HL-60 (cell line): ENCODE results near the gene PEAK3.

ENCODE experiments used
- DNase-seq, 2 experiments: peaks; one replicate each; pipeline ENCODE4 v3.0.0-alpha.2; 2010 to 2020; ENCODE audit warnings: low read depth in 1 of 2, low spot score in 1 of 2
- H3K27ac ChIP-seq: fragments of 250-450 bp; sonication (Bioruptor Pico); replicated peaks from 2 replicates; pipeline ENCODE4 v1.5.1; 2020; ENCODE audit warnings: mild to moderate bottlenecking, moderate library complexity
- H3K27me3 ChIP-seq: fragments of 250-450 bp; sonication (Bioruptor Pico); 2 replicates; pipeline ENCODE4 v1.5.1; 2021; ENCODE audit warnings: mild to moderate bottlenecking, moderate library complexity; ENCODE audit not compliant: insufficient read depth, poor library complexity, severe bottlenecking
- H3K4me3 ChIP-seq: replicated peaks from 2 replicates; pipeline ENCODE4 v1.5.1; 2011; ENCODE audit warnings: mild to moderate bottlenecking, control low read depth, low read length; ENCODE audit not compliant: insufficient read depth
- GABPA ChIP-seq: IDR thresholded peaks from 2 replicates; pipeline ENCODE4 v1.6.1; 2012; ENCODE audit warnings: low read depth
- POLR2AphosphoS5 ChIP-seq: IDR thresholded peaks from 2 replicates; pipeline ENCODE4 v1.6.1; 2012; ENCODE audit warnings: low read depth
- SPI1 ChIP-seq: IDR thresholded peaks from 2 replicates; pipeline ENCODE4 v1.6.1; 2012; ENCODE audit warnings: low read depth, mild to moderate bottlenecking, borderline replicate concordance
- TF ChIP-seq, protein P1 (sequence below): IDR thresholded peaks from 2 replicates; pipeline ENCODE4 v1.6.1; 2012; ENCODE audit warnings: low read depth; ENCODE audit not compliant: insufficient replicate concordance
- TF ChIP-seq, protein P2 (sequence below): IDR thresholded peaks from one replicate; pipeline ENCODE4 v1.5.1; 2011; ENCODE audit warnings: low read length, control low read depth, inconsistent platforms; ENCODE audit not compliant: insufficient read depth

Gene PEAK3

DNA sequence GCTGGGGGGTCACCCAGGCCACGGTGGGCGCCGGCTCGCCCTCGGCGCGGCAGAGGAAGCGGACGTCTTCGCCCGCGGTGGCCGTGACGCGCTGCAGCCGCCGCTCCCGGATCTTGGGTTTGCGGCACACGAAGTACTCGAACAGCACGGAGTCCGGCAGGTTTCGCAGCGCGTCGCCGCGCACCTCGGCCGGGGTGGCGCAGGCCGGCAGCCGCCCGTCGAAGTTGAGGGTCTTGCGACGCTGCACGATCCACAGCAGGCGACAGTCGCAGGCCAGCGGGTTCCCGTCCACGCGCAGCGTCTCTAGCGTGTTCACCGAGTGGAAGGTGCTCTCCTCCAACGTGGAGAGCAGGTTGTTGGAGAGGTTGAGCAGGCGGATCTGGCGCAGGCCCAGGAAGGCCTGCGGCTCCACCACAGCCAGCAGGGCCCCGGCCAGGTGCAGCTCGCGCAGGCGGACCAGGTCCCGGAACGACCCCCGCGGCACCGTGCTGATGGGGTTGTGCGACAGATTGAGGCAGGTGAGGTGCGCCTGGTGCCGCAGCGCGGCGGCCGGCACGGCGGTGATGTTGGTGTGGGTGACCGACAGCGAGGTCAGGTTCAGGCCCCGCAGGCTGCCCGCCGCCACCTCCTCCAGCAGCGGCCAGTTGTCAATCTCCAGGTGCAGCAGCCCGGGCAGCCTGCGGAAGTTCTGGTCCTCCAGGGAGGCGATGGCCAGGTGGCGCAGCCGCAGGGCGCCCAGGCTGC, 8.6 kb upstream of the PEAK3 start:
- TF ChIP-seq SPI1 (no peak), GABPA (no peak)
- H3K27ac ChIP-seq = peak overlapping the region; percentile 100
- H3K4me3 ChIP-seq = peak overlapping the region; percentile 92
- no peaks in the 10 kb centered on the region for H3K27me3 ChIP-seq
- no peak for DNase-seq

DNA sequence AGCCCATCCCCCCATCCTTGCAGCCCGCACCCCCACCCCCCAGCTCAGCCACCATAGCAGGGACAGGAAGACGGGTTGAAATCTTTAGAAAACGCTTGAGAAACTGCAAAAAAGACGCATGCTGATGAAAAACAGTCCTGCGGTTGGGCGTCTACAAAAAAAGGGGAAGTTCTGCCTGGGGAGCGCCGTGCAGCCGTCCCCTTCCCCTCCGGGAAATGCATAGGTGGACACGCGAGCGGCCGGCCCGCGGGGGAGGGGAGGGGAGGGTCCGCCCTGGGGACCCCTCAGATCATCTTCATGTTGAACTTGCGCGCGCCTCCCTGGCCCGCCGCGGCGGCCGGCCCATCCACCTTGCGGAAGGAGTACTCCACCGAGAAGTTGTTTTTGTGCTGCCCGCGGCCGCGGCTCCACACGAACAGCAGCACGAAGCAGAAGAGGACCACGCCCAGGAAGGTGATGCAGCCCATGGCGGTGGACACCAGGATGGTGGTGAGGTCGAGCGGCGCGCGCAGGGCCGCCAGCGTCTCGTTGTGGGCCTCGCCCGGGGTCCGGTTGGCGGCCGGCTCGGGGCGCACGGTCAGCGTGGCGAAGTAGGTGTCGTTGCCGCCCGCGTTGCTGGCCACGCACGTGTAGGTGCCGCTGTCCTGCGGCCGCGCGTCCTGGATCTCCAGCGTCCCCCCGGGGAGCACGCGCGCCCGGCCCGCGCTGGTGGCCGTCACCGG, 7.9 kb upstream of the PEAK3 start:
- TF ChIP-seq SPI1 = peak; percentile 81; the same call in 1 of the 2 replicates
- TF ChIP-seq POLR2AphosphoS5 = peak; percentile 84
- TF ChIP-seq, protein P1, sequence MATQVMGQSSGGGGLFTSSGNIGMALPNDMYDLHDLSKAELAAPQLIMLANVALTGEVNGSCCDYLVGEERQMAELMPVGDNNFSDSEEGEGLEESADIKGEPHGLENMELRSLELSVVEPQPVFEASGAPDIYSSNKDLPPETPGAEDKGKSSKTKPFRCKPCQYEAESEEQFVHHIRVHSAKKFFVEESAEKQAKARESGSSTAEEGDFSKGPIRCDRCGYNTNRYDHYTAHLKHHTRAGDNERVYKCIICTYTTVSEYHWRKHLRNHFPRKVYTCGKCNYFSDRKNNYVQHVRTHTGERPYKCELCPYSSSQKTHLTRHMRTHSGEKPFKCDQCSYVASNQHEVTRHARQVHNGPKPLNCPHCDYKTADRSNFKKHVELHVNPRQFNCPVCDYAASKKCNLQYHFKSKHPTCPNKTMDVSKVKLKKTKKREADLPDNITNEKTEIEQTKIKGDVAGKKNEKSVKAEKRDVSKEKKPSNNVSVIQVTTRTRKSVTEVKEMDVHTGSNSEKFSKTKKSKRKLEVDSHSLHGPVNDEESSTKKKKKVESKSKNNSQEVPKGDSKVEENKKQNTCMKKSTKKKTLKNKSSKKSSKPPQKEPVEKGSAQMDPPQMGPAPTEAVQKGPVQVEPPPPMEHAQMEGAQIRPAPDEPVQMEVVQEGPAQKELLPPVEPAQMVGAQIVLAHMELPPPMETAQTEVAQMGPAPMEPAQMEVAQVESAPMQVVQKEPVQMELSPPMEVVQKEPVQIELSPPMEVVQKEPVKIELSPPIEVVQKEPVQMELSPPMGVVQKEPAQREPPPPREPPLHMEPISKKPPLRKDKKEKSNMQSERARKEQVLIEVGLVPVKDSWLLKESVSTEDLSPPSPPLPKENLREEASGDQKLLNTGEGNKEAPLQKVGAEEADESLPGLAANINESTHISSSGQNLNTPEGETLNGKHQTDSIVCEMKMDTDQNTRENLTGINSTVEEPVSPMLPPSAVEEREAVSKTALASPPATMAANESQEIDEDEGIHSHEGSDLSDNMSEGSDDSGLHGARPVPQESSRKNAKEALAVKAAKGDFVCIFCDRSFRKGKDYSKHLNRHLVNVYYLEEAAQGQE = peak; percentile 40
- 0 out of 2 replicates have a peak, but pooled peaks have one; percentile 38 for TF ChIP-seq GABPA
- TF ChIP-seq, protein P2, sequence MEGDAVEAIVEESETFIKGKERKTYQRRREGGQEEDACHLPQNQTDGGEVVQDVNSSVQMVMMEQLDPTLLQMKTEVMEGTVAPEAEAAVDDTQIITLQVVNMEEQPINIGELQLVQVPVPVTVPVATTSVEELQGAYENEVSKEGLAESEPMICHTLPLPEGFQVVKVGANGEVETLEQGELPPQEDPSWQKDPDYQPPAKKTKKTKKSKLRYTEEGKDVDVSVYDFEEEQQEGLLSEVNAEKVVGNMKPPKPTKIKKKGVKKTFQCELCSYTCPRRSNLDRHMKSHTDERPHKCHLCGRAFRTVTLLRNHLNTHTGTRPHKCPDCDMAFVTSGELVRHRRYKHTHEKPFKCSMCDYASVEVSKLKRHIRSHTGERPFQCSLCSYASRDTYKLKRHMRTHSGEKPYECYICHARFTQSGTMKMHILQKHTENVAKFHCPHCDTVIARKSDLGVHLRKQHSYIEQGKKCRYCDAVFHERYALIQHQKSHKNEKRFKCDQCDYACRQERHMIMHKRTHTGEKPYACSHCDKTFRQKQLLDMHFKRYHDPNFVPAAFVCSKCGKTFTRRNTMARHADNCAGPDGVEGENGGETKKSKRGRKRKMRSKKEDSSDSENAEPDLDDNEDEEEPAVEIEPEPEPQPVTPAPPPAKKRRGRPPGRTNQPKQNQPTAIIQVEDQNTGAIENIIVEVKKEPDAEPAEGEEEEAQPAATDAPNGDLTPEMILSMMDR = no peak
- peak overlapping the region; percentile 100 for H3K27ac ChIP-seq
- H3K27me3 ChIP-seq = no peaks in the 10 kb centered on the region
- peak overlapping the region; percentile 92 for H3K4me3 ChIP-seq
- peak; percentile 88 to 95 for DNase-seq

DNA sequence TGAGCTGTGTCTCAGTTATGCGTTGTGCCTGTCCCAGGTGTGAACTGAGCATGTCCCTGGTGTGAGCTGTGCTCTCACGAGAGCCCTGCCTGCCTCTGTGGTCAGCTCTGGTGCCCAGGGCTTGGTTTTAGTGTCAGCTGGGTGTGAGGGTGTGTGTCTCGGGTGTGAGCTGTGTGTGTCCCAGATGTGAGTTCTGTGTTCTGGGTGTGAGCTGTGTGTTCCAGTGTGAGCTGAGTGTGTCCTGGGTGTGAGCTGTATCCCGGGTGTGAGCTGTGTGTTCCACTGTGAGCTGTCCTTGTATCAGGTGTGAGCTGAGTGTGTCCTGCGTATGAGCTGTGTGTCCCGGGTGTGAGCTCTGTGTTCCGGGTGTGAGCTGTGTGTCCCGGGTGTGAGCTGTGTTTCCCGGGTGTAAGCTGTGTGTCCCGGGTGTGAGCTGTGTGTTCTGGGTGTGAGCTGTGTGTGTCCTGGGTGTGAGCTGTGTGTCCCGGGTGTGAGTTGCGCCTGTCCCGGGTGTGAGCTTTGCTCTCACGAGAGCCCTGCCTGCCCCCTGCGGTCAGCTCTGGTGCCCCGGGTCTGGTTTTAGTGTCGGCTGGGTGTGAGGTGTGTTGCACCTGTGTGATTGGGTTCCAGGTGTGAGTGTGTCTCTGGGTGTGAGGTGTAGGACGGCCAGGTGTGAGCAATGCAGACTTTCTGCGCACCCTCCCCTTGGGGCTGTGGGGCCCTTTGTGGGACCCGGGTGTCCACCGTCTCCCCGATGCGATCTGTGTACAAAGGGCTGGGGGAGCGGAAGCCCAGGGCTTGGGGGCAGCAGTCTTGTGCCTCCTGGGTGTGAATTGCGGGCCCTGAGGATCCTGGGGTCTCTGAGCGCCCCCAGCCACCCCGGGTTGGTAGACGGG, 7.1 kb upstream of the PEAK3 start:
- Histone ChIP-seq H3K27ac (peak overlapping the region; percentile 100), H3K4me3 (peak overlapping the region; percentile 20), H3K27me3 (no peaks in the 10 kb centered on the region)
- TF ChIP-seq, protein P2 = no peak
- TF ChIP-seq SPI1 (no peak), GABPA (no peak), POLR2AphosphoS5 (no peak)
- TF ChIP-seq, protein P1 = no peak
- DNase-seq = peak; percentile 54 to 72
